ENCODE data around the gene ZC3H7A. TPM values are rescaled to one million over a fixed set of nuclear protein-coding genes. Genes with fewer than 3 reads are reported as not detected.

The ZC3H7A gene
- total RNA-seq, 4 donors from 2014 or later, result 59.2 to 86.7 (median 76.2) TPM

GRCh38 chr16:11743308-11744074 is 53.6 kb downstream of the ZC3H7A start:
- Histone ChIP-seq H3K27me3 (no peaks in the 10 kb centered on the region), H3K4me3 (peak overlapping the region; percentile 45 to 99 (median 94)), H3K27ac (peak overlapping the region; percentile 88 to 99 (median 98)), H3K4me1 (peaks cover 0 to 40% (median 23%) of the 10 kb centered on the region in 4 donors), H3K36me3 (peaks cover 0 to 6% (median 0%) of the 10 kb centered on the region in 3 donors), H3K9me3 (no peaks in the 10 kb centered on the region)
- DNase-seq (ENCODE audit: low spot score in 2 of 2), result peak; percentile 30 to 72
- 49 to 56% methylated on average over 20 to 21 of the region's 21 CpGs for WGBS, 2 donors
- peak in 1 of 2 donors; percentile 67 for TF ChIP-seq EP300 (IDR thresholded peaks at IDR 0.05)
- TF ChIP-seq POLR2A (IDR thresholded peaks at IDR 0.05), result peak in 1 of 2 donors; percentile 24
- no peak for TF ChIP-seq CTCF (IDR thresholded peaks at IDR 0.05)

GRCh38 chr16:11742536-11743307 is 54.3 kb downstream of the ZC3H7A start, which contains the start of gene TXNDC11:
TSS of gene TXNDC11 (minus strand) at chr16:11742857. CDS start at chr16:11742730, 127 bp downstream.
- peaks cover 0 to 2% (median 0%) of the 10 kb centered on the region in 3 donors for H3K36me3 ChIP-seq
- peaks cover 0 to 48% (median 23%) of the 10 kb centered on the region in 4 donors for H3K4me1 ChIP-seq
- DNase-seq (ENCODE audit: low spot score in 2 of 2), result peak; percentile 98 to 99
- H3K9me3 ChIP-seq, result no peaks in the 10 kb centered on the region
- peak within 1 kb of the TSS; percentile 88 to 99 (median 98) for H3K27ac ChIP-seq
- WGBS, 2 donors, result 0 to 1% methylated on average over 43 to 53 of the region's 96 CpGs
- peak within 1 kb of the TSS; percentile 87 to 99 (median 94) for H3K4me3 ChIP-seq
- TF ChIP-seq EP300 (IDR thresholded peaks at IDR 0.05) (peak; percentile 95 to 97), CTCF (IDR thresholded peaks at IDR 0.05) (peak in 1 of 5 experiments; percentile 32), POLR2A (IDR thresholded peaks at IDR 0.05) (peak; percentile 78 to 98)
- no peaks in the 10 kb centered on the region for H3K27me3 ChIP-seq

- WGBS, 2 donors, result 1% methylated on average over 23 to 37 of the region's 37 CpGs
- TF ChIP-seq POLR2A (IDR thresholded peaks at IDR 0.05) (no peak), EP300 (IDR thresholded peaks at IDR 0.05) (no peak)
- peaks cover 0 to 48% (median 23%) of the 10 kb centered on the region in 4 donors for H3K4me1 ChIP-seq
Measured at GRCh38 chr16:11742093-11742535, 54.9 kb downstream of the ZC3H7A start.

GRCh38 chr16:11740567-11740966 is 56.5 kb downstream of the ZC3H7A start:
- no peaks in the 10 kb centered on the region for H3K9me3 ChIP-seq
- no peak for DNase-seq (ENCODE audit: low spot score in 2 of 2)
- H3K36me3 ChIP-seq, result peaks cover 0 to 15% (median 9%) of the 10 kb centered on the region in 3 donors
- H3K4me3 ChIP-seq, result peak overlapping the region in 2 of 4 donors; percentile 87 to 97
- H3K27ac ChIP-seq, result peak overlapping the region in 3 of 4 donors; percentile 12 to 99 (median 98)
- H3K27me3 ChIP-seq, result no peaks in the 10 kb centered on the region
- peaks cover 0 to 63% (median 23%) of the 10 kb centered on the region in 4 donors for H3K4me1 ChIP-seq
- TF ChIP-seq CTCF (IDR thresholded peaks at IDR 0.05) (no peak), POLR2A (IDR thresholded peaks at IDR 0.05) (no peak), EP300 (IDR thresholded peaks at IDR 0.05) (no peak)
- WGBS, 2 donors, result 50 to 55% methylated on average over 3 of the region's 3 CpGs

More at GRCh38 chr16:11742093-11742535, 54.9 kb downstream of the ZC3H7A start:
- no peaks in the 10 kb centered on the region for H3K36me3 ChIP-seq
- no peaks in the 10 kb centered on the region for H3K27me3 ChIP-seq
- H3K27ac ChIP-seq, result peak overlapping the region; percentile 87 to 99 (median 98)
- no peaks in the 10 kb centered on the region for H3K9me3 ChIP-seq
- DNase-seq (ENCODE audit: low spot score in 2 of 2), result peak; percentile 12 to 15
- H3K4me3 ChIP-seq, result peak overlapping the region; percentile 87 to 99 (median 94)

GRCh38 chr16:11738742-11739544 is 58.1 kb downstream of the ZC3H7A start:
- Histone ChIP-seq H3K27ac (no peak overlapping the region), H3K36me3 (peaks cover 0 to 27% (median 18%) of the 10 kb centered on the region in 3 donors), H3K9me3 (no peaks in the 10 kb centered on the region), H3K4me1 (peaks cover 0 to 76% (median 25%) of the 10 kb centered on the region in 4 donors), H3K4me3 (no peak overlapping the region), H3K27me3 (no peaks in the 10 kb centered on the region)
- WGBS, 2 donors, result 86 to 90% methylated on average over 15 of the region's 15 CpGs
- TF ChIP-seq POLR2A (IDR thresholded peaks at IDR 0.05), result no peak
- TF ChIP-seq CTCF (IDR thresholded peaks at IDR 0.05), result no peak
- TF ChIP-seq EP300 (IDR thresholded peaks at IDR 0.05), result no peak
- DNase-seq (ENCODE audit: low spot score in 2 of 2), result no peak
